Activated CD4-positive, alpha-beta T cell treated with anti-CD3 and anti-CD28 coated beads, Interleukin-2, amount 50 U/mL, for 24 hours (primary cell): ENCODE data around the gene MYL5.
"Not testable (repeated sequence)": the region's sequence is repeated elsewhere in the genome, so short reads cannot be mapped to it uniquely, and the experiment has no call there.

Experiments
- DNase-seq, 2 donors: peaks; one replicate each; pipeline ENCODE4 v3.0.0-alpha.2; 2020; ENCODE audit warnings: low read depth in 1 of 2, low spot score in 1 of 2

Gene MYL5

DNA sequence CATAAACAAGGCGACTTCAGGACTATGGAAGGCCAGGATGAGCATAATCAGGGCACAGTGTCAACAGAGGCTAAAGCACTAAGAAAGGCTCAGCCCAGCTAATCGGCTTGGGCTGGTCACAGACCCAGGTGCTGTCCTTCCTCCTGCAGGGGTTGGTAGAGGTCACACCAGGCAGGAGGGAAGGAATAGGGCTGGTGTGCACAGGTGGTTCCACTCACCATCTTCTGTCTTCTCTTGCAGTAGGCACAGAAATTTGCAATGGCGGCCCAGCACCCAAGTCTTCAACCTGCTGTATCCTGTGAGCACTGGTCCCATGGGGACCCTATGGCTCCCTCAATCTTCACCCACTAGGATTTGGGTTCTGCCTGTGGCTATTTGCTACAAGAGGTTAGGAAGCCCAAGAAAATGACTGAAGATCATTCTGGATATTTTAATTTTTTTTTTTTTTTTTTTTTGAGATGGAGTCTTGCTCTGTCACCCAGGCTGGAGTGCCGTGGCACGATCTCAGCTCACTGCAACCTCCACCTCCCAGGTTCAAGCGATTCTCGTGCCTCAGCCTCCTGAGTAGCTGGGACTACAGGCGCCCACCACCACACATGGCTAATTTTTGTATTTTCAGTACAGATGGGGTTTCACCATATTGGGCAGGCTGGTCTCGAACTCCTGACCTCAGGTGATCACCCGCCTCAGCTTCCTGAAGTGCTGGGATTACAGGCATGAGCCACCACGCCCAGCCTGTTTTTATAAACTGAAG lies 4.4 kb upstream of the MYL5 start:
- DNase-seq: not testable (repeated sequence)

DNA sequence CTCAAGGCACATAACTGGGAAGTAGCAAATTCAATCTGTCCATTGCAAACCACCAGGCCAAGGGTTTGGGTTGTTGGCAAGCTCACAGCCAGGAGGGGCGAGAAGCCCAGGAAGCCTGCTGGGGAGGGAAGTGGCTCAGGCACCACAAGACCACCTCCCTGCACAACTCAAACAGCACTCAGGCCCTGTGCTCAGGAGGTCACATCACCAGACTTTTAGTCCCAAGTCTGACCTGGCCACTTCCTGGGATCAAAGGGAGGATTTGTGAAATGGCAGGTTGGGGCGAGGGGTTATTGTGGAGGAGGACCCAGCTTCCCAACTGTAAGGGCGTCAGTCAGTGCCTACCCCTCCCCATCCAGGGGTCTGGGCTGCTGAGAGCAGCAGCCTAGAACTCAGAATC lies 2.6 kb upstream of the MYL5 start:
- no peak for DNase-seq

DNA sequence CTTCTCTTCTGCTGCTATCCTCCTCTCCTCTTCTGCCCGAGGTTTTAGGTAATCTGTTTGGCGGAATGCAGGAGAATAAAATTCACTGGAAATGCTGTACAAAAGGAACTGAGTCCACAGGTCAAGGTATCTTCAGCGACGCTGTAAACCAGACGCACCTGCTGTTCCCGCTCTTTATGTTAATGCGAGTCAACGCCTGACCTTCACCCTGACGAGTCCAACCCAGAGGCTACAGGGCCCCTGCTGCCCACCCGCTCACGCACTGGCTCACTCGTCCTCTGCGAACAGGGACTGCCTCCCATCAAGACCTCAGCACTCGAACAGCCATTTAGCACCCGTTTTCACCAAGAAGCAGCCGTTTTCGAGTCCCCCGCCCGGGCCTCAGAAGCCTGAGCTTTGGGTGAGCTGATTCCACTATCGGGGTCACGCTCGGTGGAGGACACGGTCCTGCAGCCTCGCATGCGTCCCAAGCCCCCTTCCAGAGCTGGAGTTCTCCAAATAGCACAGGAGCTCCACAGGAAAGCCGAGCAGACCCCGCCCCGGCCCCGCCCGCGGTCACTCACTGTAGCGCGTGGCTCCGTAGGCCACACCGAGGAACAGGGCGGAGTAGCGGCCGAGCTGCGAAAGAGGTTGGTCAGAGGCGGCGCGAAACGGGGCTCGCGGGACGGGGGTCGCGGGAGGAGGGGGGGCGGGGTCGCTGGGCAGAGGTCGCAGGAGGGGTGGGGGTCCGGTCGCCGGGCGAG lies 822 bp upstream of the MYL5 start:
- DNase-seq: no peak

DNA sequence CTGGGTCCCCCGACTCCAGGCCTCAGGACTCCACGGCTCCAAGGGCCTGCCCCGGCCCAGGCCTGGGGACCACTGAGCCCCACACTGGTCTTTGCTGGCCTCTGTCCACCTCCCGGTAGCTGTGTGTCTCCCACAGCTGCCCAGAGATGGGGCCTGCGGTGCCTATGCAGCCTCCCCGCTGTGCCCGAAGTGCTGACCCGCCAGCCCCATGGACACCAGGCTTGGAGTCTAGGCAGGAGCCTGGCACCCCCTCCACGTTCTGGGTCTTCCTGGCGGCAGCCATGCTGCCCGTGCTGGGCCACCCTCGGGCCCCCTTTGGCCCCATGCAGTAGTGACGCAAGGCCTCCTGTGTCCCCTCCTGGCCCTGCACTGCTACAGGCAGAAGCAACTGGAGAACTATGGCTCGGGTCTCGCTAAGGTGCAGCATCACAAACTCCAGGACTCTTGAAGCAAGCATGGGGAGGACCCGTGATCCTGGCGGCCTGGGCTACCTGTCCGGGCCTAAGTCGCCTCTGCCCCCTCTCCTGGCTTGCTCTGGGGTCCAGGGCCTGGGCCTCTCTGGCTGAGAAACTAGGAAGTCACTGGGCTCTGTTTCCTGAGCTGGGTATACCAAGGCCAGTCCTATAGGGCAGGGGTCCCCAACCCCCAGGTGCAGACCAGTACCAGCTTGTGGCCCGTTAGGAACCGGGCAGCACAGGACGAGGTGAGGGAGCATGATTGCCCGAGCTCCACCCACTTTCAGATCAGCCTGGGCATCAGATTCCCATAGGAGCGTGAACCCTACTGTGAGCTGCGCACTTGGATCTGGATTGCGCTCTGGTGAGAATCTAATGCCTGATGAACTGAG lies 917 bp downstream of the MYL5 start:
- no peak for DNase-seq

DNA sequence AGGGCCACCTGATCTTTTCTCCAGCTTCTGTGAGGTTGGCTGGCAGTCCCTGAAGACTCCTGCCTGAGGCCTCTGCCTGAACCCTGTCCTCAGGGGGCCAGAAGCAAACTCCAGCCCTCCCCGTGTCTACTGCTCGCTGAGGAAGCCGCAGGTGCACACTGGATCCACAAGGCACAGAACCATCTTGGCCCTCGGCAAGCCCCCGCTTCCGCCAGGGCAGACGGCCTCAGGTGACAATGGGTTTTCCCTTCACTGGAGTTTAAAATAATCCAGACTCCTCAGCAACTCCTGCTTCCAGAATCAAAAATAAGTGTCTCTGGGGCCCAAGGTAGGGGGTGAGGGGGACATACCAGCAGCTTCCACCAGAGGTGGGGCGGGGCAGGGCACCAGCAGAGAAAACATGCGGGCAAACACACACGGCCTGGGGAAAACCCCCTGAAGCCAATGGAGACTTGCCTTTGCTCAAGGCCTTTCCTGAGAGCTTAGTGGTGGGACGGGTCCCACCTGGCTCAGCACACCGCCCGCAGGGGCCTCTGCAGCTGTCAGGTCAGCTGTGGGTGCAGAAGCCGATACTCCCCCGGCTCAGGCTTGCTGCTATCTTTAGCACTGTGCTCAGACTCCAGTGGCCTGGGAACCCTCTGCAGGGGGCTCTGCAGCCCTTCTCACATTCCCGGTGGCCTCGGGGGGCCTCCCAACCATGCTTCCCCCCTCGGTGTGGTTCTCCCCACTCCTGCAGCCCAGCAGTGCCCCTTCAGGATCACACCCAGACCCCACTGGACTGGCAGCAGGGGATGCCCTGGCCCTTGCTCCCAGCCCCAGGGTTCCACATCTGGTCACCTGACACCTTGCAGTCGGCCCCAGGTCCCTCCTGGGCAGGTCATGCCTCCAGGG lies 1.9 kb downstream of the MYL5 start:
- no peak for DNase-seq

DNA sequence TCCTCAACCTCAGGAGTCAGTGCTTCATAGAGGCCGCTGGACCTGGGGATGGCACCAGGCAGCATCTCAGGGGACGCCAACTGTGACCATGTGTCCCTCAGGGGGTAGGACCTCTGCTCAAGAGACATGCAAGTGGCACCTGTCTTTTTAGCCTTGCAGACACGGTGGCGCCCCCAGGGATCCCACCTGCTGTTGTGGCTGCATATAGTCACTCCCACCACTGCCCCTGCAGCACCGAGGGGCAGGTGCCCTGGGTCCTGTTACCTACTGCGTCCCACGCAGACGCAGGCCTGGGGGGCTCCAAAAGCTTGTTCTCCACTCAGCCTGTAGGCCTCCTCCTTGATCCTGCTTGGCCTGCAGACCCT lies 2.5 kb downstream of the MYL5 start:
- DNase-seq: no peak

DNA sequence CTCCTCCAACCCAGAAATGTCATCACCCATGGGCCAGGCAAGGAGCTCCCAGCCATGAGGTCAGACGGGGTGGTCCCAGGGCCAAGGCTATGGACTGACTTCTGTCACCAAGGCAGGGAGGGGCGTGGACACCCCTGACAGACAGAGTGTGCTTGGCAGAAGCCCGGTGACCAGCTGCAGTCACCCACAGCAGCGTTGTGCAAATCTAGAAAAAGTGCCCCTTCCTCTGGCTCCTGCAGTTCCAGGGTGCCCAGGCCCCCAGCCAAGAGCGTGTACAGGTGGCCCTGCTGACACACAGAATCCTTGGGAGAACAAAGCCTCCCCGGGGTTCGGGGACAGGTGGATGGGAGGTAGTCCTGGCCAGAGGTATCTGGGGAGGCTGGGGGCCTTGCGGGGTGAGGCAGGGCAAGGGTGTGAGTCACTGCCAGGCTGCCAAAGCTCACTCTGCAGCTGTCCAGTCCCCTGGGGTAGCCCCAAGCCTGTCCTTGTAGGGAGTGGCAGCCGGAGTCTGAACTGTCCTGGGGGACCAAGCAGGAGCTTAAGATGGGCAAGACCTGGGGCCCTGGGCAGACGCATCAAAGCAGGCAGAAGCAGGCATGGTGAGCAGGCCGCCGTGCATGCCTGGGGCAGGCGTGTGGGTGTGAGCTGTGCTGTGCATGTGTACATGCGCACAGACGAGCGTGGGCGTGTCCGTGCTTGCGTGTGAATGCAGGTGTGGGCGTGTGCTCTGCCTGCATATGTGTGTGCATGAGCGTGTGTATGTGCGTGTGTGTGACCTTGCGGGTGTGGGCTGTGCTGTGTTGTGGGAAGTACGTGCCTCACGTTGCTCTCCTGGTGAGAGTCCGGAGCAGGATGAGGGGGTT lies 3.3 kb downstream of the MYL5 start:
- no peak for DNase-seq

DNA sequence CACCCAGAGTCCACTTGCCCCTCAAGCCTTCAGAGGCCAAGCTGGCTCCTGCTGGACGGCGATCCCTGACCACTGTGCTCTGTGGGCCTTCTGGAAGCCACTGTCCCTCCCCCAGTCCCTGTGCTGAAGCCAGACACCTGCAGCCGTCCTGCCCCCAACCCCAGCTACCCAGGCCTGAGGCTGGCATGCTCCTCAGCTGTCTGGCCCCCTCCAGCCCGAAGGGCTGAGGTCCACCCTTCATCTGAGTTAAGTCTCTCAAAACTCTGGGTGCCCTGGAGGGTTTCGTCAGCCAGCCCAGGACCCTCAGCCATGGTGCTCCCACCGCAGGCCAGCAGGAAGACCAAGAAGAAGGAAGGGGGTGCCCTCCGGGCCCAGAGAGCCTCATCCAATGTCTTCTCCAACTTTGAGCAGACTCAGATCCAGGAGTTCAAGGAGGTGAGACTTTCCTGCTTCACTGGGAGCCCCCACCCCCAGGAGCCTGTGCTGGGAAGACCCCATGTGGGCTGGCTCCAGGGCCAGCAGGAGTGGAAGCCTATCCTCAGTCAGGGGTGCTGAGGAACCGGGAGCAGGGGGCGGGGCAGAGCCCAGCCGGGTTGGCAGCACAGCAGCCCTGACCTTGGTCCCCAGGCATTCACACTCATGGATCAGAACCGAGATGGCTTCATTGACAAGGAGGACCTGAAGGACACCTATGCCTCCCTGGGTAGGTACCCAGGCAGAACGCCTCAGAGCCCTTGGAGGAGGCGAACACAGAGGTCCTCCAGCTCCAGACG lies 4.2 kb downstream of the MYL5 start:
- no peak for DNase-seq

DNA sequence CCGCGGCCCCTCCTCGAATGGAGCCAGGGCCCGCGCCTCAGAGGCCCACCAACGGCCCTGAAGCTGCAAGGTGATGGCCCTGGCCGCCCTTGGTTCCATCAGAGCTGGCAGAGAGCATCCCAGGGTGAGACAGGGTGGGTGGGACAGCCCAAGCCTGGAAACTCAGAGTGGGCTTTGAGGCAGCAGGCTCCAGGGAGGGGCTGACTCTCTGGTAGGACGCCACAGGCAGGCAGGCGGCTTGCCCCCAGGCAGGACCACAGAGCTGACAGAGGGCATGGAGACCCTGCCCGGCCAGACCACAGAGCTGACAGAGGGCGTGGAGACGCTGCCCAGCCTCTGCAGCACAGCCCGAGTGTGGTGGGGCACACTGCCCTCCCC lies 4.8 kb downstream of the MYL5 start:
- DNase-seq: no peak

DNA sequence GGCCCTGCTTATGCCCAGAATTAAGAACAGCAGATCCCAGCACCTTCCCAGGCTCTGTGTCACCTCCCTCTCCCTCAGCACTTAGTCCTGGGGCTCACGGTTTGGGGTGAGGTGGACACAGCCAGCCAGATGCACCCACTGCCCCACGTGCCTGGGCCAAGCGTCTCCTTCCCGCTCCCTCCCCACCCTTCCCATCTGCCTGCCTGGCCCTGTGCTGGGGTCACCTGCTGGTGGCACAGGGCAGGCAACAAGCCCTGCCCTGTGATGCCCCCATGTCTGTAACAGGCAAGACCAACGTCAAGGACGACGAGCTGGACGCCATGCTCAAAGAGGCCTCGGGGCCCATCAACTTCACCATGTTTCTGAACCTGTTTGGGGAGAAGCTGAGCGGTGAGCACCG lies 5.3 kb downstream of the MYL5 start:
- DNase-seq: no peak

DNA sequence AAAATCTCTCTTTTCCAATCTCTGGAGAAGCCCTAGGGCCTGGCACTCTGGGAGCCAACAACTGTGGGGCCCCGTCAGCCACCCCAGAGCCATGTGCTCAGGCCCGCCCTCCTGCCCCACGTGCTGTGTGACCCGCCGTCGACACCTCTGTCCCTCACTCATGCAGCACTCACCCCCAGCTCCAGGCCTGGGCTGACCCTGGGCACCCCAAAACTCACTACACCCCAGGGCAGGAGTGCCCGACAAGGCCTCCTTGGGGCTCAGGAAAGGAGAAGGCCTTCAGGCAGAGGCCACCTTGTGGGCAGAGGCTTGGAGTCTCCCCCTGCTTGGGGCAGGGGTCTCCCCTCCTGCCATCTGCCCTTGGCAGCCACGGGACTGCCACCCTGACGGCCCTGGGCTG lies 5.7 kb downstream of the MYL5 start:
- DNase-seq: no peak

DNA sequence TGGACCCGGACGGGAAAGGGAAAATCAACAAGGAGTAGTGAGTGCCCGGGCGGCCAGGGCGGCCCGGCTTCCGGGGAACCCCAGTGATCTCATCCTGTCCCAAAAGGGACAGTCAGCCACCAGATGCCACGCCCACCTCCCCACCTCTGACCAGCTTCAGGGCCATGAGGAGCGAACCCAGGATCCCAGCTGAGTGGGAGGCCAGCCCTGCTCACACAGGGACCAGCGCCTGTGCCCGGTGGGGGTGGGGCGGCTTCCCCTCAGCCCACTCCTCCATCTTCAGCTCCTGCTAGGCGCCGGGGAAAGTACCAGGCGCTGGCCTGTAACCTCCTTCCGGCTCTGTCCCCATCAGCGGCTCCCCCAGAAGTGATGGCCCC lies 6.2 kb downstream of the MYL5 start:
- no peak for DNase-seq

DNA sequence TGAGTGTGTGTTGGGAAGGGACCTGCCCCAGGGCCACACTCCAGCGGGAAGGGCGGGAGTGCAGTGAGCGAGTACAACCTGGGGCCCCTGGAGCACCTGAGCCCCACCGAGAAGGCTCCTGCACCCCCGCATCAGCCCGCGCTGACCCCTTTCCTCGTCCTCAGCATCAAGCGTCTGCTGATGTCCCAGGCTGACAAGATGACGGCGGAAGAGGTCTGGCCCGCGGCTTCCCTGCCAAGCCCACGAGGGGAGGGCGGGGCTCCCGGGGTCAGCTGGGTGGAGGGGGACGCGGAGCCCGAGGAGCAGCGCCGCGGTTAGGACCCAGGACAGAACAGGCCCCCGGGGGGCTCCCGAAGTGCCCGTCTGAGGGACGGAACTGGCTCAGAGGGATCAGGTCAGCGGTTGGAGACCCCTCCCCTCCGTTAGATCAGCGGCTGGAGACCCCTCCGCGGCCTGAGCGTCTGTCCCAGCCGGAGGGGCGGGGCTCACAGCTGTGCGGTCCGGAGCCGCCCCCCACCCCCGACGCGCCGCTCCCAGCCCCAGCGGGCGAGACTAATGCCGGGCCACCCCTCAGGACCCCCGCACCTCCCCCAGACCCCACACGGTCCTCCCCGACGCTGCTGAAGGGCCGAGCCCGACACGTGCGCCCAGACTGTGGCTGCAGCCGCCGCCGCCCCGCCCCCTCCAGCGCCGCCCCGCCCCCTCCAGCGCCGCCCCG lies 6.7 kb downstream of the MYL5 start:
- DNase-seq: no peak

DNA sequence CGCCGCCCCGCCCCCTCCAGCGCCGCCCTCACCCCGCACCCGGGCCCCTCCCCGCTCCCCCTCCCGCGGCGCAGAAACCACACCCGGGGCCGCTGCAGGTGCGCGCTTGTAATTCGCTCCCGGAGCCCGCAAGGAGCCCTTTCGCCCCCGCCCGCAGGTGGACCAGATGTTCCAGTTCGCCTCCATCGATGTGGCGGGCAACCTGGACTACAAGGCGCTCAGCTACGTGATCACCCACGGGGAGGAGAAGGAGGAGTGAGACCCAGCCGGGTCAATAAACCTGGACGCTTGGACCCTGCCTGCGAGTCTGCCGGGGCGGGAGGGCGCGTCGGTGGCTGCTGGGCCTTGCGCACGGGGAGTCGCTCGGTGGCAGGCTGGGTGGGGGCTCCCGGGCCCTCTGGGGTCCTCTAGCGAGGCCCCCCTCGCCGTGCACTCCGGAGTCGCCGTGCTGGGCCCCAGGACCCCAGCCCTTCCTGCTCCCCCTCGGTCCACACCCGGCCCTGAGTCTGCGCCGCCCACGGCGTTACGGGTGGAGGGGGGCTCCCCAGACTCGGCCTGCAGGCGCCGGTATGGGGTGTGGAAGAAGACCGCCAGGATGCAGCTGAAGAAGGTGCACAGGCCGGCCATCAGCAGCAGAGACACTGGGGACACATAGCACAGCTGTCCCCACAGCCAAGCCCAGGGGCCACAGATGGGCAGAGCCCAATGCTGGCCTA lies 7.6 kb downstream of the MYL5 start:
- no peak for DNase-seq

DNA sequence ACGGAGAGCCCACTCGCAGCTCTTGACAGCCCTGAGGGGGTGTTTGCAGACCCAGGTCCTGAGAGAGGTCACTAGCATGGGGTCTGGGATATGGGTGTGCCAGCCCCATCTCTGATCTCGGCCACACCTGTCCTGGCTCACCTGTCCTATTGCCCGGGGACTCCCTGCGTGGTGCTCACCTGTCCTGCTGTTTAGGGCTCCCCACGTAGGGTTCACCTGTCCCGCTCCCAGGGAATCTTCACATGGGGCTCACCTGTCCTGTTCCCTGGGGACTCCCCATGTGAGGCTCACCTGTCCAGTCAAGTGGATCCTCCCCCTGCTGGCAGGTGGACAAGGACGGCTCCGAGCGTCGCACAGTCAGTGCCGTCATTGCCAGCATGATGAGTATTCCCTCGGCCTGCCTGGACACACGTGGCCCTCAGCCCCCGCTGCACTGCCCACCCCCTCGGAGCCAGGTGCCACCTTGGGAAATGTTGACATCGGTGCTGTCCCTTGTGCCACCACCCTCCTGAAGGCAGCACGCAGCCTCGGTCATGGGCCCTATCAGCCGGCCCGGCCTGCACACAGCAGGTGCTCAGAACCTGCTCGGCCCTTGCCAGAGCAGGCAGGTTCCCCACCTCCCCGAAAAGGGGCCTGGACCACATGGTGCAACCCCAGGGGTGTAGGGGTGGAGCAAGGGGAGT lies 8.3 kb downstream of the MYL5 start:
- no peak for DNase-seq

DNA sequence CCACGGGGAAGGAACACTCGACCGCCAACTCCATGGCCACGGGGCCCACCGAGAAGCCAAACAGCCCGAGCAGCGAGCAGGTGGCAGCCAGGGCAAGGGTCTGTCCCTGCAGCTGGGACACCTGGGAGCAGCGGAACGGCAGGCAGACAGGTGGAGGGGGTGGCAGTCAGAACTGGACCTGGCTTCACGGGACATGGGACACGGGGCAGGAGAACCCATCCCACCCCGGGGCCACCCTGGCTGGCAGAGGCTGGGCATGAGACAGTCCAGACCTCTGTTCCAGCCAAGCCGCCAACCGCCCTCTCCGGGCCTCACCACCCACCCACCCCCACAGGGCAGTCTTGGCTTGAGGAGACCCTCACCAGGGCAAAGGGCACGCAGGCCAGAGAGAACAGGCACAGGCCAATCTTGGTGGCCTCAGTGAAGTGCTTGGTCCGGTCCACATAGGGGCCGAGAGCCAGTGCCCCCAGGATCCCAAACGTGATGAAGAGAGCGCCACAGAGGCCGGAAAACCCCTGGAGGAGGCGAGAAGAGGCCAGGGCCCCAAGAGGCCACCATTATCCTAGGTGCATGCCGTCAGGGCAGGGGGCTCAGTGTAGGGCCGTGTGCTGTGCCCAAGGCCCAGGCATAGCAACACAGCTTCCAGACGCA lies 9.0 kb downstream of the MYL5 start:
- DNase-seq: no peak

DNA sequence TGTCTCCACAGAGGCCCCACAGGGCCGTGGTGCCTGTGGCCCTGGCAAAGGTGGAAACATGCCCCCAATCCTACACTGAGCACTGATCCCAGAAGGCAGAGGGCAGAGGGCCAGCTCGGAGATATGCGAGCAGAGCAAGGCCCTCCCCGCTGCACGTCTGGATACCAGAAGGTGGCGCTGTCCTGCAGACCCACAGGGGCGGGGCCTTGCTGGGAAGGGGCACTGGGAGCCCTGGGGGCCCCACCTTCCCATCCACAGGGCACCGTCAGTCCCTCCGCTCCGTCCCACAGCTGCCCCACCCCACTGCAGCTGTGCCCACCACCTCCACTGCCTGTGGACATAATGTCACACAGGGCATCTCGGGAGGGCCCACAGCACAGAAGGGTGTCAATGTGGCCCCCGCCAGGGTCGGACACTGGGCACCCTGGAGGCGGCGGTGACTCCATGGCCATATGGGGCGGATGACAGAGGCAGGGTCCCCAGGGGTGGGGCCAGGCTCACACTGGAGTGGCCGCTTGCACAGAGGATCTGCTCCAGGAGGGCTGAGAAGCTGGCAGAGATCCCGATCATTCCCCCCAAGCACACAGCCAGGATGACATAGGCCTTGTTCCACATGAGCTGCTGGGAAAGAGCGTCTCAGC lies 9.8 kb downstream of the MYL5 start:
- no peak for DNase-seq
